CD14-positive monocyte (primary cell): ENCODE data around the gene MPPED1. TPM values are rescaled to one million over a fixed set of nuclear protein-coding genes. Genes with fewer than 3 reads are reported as not detected.

Experiments used
- DNase-seq, 3 donors: peaks; one replicate each; pipeline ENCODE4 v3.0.0-alpha.2; 2011 to 2022
- H2AFZ ChIP-seq: 2 replicates; pipeline ENCODE4 v1.6.0; 2012; ENCODE audit warnings: mild to moderate bottlenecking, low read depth, low read length, inconsistent platforms; ENCODE audit not compliant: insufficient read depth, poor library complexity, severe bottlenecking
- H3K27ac ChIP-seq, 2 donors: 1 replicate in 1 of 2; 2 replicates in 1 of 2; pipeline ENCODE4 v1.5.1; 2012 to 2013; ENCODE audit warnings: low read length in 2 of 2, control low read depth in 1 of 2, inconsistent platforms in 1 of 2, low read depth in 1 of 2, mild to moderate bottlenecking in 1 of 2
- H3K27me3 ChIP-seq, 2 donors: one replicate each; pipeline versions ENCODE4 v1.6.0 to v1.6.1; 2011 to 2013; ENCODE audit warnings: low read length in 2 of 2; ENCODE audit not compliant: control insufficient read depth in 2 of 2, insufficient read depth in 2 of 2
- H3K36me3 ChIP-seq, 2 donors: replicated peaks in 1 of 2; 1 replicate in 1 of 2; 2 replicates in 1 of 2; pipeline versions ENCODE4 v1.5.1 to v1.6.1; 2012 to 2013; ENCODE audit warnings: low read length in 2 of 2, control low read depth in 1 of 2, inconsistent platforms in 1 of 2, mild to moderate bottlenecking in 1 of 2; ENCODE audit not compliant: insufficient read depth in 2 of 2, control insufficient read depth in 1 of 2
- H3K4me1 ChIP-seq, 2 donors: 1 replicate in 1 of 2; 2 replicates in 1 of 2; pipeline versions ENCODE4 v1.5.1 to v1.6.1; 2012 to 2013; ENCODE audit warnings: low read length in 2 of 2, control low read depth in 1 of 2, inconsistent platforms in 1 of 2, mild to moderate bottlenecking in 1 of 2, moderate library complexity in 1 of 2; ENCODE audit not compliant: insufficient read depth in 2 of 2, control insufficient read depth in 1 of 2
- H3K4me2 ChIP-seq: replicated peaks from 2 replicates; pipeline ENCODE3; 2012; ENCODE audit warnings: low read length, moderate library complexity, mild to moderate bottlenecking; ENCODE audit not compliant: poor library complexity, severe bottlenecking; ENCODE audit errors: extremely low read depth
- H3K4me3 ChIP-seq, 3 experiments: fragments of 200-600 bp in 1 of 3; sonication (generic) in 1 of 3; replicated peaks in 1 of 3; 1 replicate in 2 of 3; 2 replicates in 1 of 3; pipeline ENCODE4 v1.5.1; 2011 to 2013; ENCODE audit warnings: low read length in 3 of 3, mild to moderate bottlenecking in 3 of 3, control low read depth in 2 of 3, low read depth in 2 of 3, inconsistent platforms in 1 of 3, moderate library complexity in 1 of 3
- H3K79me2 ChIP-seq: 2 replicates; pipeline ENCODE4 v1.6.0; 2012; ENCODE audit warnings: mild to moderate bottlenecking, control low read depth, inconsistent platforms, low read length, moderate library complexity; ENCODE audit not compliant: insufficient read depth
- H3K9ac ChIP-seq: 2 replicates; pipeline ENCODE4 v1.6.0; 2017; ENCODE audit warnings: low read length, mild to moderate bottlenecking; ENCODE audit not compliant: insufficient read depth, poor library complexity, severe bottlenecking
- H3K9me3 ChIP-seq, 2 donors: replicated peaks in 1 of 2; 1 replicate in 1 of 2; 2 replicates in 1 of 2; pipeline versions ENCODE4 v1.5.1 to v1.6.1; 2012 to 2013; ENCODE audit warnings: low read length in 2 of 2, control low read depth in 1 of 2; ENCODE audit not compliant: control insufficient read depth in 1 of 2, insufficient read depth in 1 of 2
- H4K20me1 ChIP-seq: 2 replicates; pipeline ENCODE4 v1.6.0; 2012; ENCODE audit warnings: mild to moderate bottlenecking, low read length, control low read depth, moderate library complexity; ENCODE audit not compliant: insufficient read depth
- H3K27ac Mint-ChIP-seq, 7 donors: one replicate each; pipeline ENCODE4 v1.8.0; 2020; ENCODE audit warnings: mild to moderate bottlenecking in 7 of 7, mixed read lengths in 7 of 7, moderate library complexity in 6 of 7, inconsistent platforms in 2 of 7
- H3K27me3 Mint-ChIP-seq, 3 donors: one replicate each; pipeline ENCODE4 v1.8.0; 2021 to 2022; ENCODE audit warnings: low read depth in 3 of 3, mild to moderate bottlenecking in 3 of 3, mixed read lengths in 3 of 3, moderate library complexity in 3 of 3, inconsistent platforms in 1 of 3
- H3K36me3 Mint-ChIP-seq, 2 donors: one replicate each; pipeline ENCODE4 v1.8.0; 2020; ENCODE audit warnings: mixed read lengths in 2 of 2, inconsistent platforms in 1 of 2, mild to moderate bottlenecking in 1 of 2
- H3K4me1 Mint-ChIP-seq: one replicate; pipeline ENCODE4 v1.8.0; 2020; ENCODE audit warnings: mild to moderate bottlenecking, mixed read lengths
- H3K4me3 Mint-ChIP-seq, 2 donors: one replicate each; pipeline ENCODE4 v1.8.0; 2020; ENCODE audit warnings: mild to moderate bottlenecking in 2 of 2, mixed read lengths in 2 of 2, moderate library complexity in 1 of 2
- H3K9me3 Mint-ChIP-seq, 7 donors: one replicate each; pipeline ENCODE4 v1.8.0; 2020 to 2022; ENCODE audit warnings: mixed read lengths in 7 of 7, mild to moderate bottlenecking in 6 of 7, moderate library complexity in 6 of 7, inconsistent platforms in 2 of 7
- CTCF ChIP-seq: fragments of 200-600 bp; IDR thresholded peaks from one replicate; pipeline ENCODE4 v1.8.0; 2022; ENCODE audit warnings: antibody characterized with exemption, mild to moderate bottlenecking
- WGBS: methylation state at CpG from one replicate; pipeline ENCODE4 v1.1.5; 2013; ENCODE audit warnings: missing lambda C conversion rate; ENCODE audit not compliant: insufficient coverage; 5-methylcytosine and 5-hydroxymethylcytosine counted together
- intact Hi-C, 2 donors: fragments of 100-400 bp; cut with micrococcal nuclease; formaldehyde crosslinking; loops; one replicate each; pipeline versions ENCODE4 v1.15.0 to v1.15.1; 2023
- polyA plus RNA-seq, 3 donors: library from polyadenylated mRNA; depleted of rRNA in 1 of 3; unstranded in 2 of 3; stranded (reverse) in 1 of 3; fragments of 300-500 nt in 2 of 3; fragments of >200 nt in 1 of 3; fragmentation: Illumina TruSeq in 2 of 3; gene quantifications; 1 replicate in 2 of 3; 2 replicates in 1 of 3; pipeline ENCODE4 v1.2.3, GENCODE V29; 2012 to 2021

MPPED1 gene
- polyA plus RNA-seq, 3 donors: not detected

GRCh38 chr22:43543522-43544288 lies 131.9 kb downstream of the MPPED1 start:
- peaks cover 4 to 10% (median 4%) of the 10 kb centered on the region in 3 donors for H3K27me3 Mint-ChIP-seq
- Histone ChIP-seq H3K4me3 (no peak overlapping the region), H3K27ac (no peak overlapping the region), H4K20me1 (no peaks in the 10 kb centered on the region), H2AFZ (no peak overlapping the region), H3K9me3 (no peaks in the 10 kb centered on the region), H3K27me3 (no peaks in the 10 kb centered on the region), H3K9ac (no peak overlapping the region), H3K4me1 (no peaks in the 10 kb centered on the region), H3K79me2 (no peaks in the 10 kb centered on the region), H3K4me2 (no peak overlapping the region), H3K36me3 (no peaks in the 10 kb centered on the region)
- TF ChIP-seq CTCF: no peak
- 89% methylated on average over 6 of the region's 12 CpGs for WGBS
- no peaks in the 10 kb centered on the region for H3K9me3 Mint-ChIP-seq
- DNase-seq: no peak
- intact Hi-C loops: no loop called here
- no peak overlapping the region for H3K4me3 Mint-ChIP-seq
- H3K36me3 Mint-ChIP-seq: no peaks in the 10 kb centered on the region
- no peak overlapping the region for H3K27ac Mint-ChIP-seq
- H3K4me1 Mint-ChIP-seq: no peaks in the 10 kb centered on the region

GRCh38 chr22:43544289-43544673 lies 132.5 kb downstream of the MPPED1 start:
- Mint-ChIP-seq H3K4me1 (no peaks in the 10 kb centered on the region), H3K9me3 (no peaks in the 10 kb centered on the region), H3K27me3 (peaks cover 1 to 10% (median 4%) of the 10 kb centered on the region in 3 donors), H3K36me3 (no peaks in the 10 kb centered on the region), H3K27ac (no peak overlapping the region), H3K4me3 (no peak overlapping the region)
- no peak overlapping the region for H2AFZ ChIP-seq
- no peak overlapping the region for H3K9ac ChIP-seq
- intact Hi-C loops: no loop called here
- H4K20me1 ChIP-seq: no peaks in the 10 kb centered on the region
- WGBS: 100% methylated on average over 1 of the region's 4 CpGs
- no peaks in the 10 kb centered on the region for H3K9me3 ChIP-seq
- no peaks in the 10 kb centered on the region for H3K27me3 ChIP-seq
- DNase-seq: no peak
- no peak overlapping the region for H3K27ac ChIP-seq
- H3K4me2 ChIP-seq: no peak overlapping the region
- no peak for TF ChIP-seq CTCF
- no peaks in the 10 kb centered on the region for H3K36me3 ChIP-seq
- no peaks in the 10 kb centered on the region for H3K4me1 ChIP-seq
- H3K79me2 ChIP-seq: no peaks in the 10 kb centered on the region
- no peak overlapping the region for H3K4me3 ChIP-seq
